WERI-Rb-1 (cell line): ENCODE measurements around the gene SMIM14.
"Not testable (repeated sequence)": the region's sequence is repeated elsewhere in the genome, so short reads cannot be mapped to it uniquely, and the experiment has no call there.

Experiments used
- DNase-seq: peaks from one replicate; pipeline ENCODE4 v3.0.0-alpha.2; 2020
- H3K27ac ChIP-seq: fragments of 250-450 bp; sonication (Bioruptor Pico); 2 replicates; pipeline ENCODE4 v1.5.1; 2020; ENCODE audit warnings: mild to moderate bottlenecking, moderate library complexity
- H3K27me3 ChIP-seq: fragments of 250-450 bp; sonication (Bioruptor Pico); 2 replicates; pipeline ENCODE4 v1.5.1; 2021; ENCODE audit warnings: mild to moderate bottlenecking, low read depth, moderate library complexity; ENCODE audit not compliant: insufficient read depth, severe bottlenecking
- H3K36me3 ChIP-seq: fragments of 250-450 bp; sonication (Bioruptor Pico); 2 replicates; pipeline ENCODE4 v1.5.1; 2020; ENCODE audit warnings: mild to moderate bottlenecking, moderate library complexity
- H3K4me3 ChIP-seq: 2 replicates; pipeline ENCODE4 v1.5.1; 2011; ENCODE audit warnings: low read depth, mild to moderate bottlenecking, control low read depth, low read length
- H3K9me3 ChIP-seq: fragments of 250-450 bp; sonication (Bioruptor Pico); 2 replicates; pipeline ENCODE4 v1.5.1; 2021; ENCODE audit warnings: mild to moderate bottlenecking, moderate library complexity; ENCODE audit not compliant: severe bottlenecking
- CTCF ChIP-seq: IDR thresholded peaks from 2 replicates; pipeline ENCODE4 v1.5.1; 2011; ENCODE audit warnings: low read depth, mild to moderate bottlenecking, control low read depth, inconsistent platforms, low read length

SMIM14 gene

GRCh38 chr4:39505581-39505980 lies 133.1 kb downstream of the SMIM14 start:
- no peak overlapping the region for H3K27ac ChIP-seq
- no peak for DNase-seq
- no peaks in the 10 kb centered on the region for H3K27me3 ChIP-seq
- H3K4me3 ChIP-seq: no peak overlapping the region
- TF ChIP-seq CTCF: no peak
- no peaks in the 10 kb centered on the region for H3K9me3 ChIP-seq
- peaks cover 96% of the 10 kb centered on the region for H3K36me3 ChIP-seq

- Histone ChIP-seq H3K4me3 (no peak overlapping the region), H3K27me3 (no peaks in the 10 kb centered on the region), H3K27ac (no peak overlapping the region), H3K36me3 (peaks cover 94% of the 10 kb centered on the region), H3K9me3 (no peaks in the 10 kb centered on the region)
- no peak for TF ChIP-seq CTCF
- no peak for DNase-seq
These were observed 134.1 kb downstream of the SMIM14 start for GRCh38 chr4:39504538-39504937.

- not testable (repeated sequence) for H3K27me3 ChIP-seq, H3K27ac ChIP-seq, H3K9me3 ChIP-seq, H3K4me3 ChIP-seq, DNase-seq
- H3K36me3 ChIP-seq: peaks cover 87% of the 10 kb centered on the region
These were observed 136.0 kb downstream of the SMIM14 start for GRCh38 chr4:39502664-39503035.

GRCh38 chr4:39502019-39502663 lies 136.5 kb downstream of the SMIM14 start:
- no peak overlapping the region for H3K27ac ChIP-seq
- H3K4me3 ChIP-seq: no peak overlapping the region
- H3K36me3 ChIP-seq: peaks cover 82% of the 10 kb centered on the region
- no peaks in the 10 kb centered on the region for H3K9me3 ChIP-seq
- no peak for TF ChIP-seq CTCF
- no peak for DNase-seq
- no peaks in the 10 kb centered on the region for H3K27me3 ChIP-seq

GRCh38 chr4:39498727-39499020 lies 140.0 kb downstream of the SMIM14 start:
- H3K27ac ChIP-seq: no peak overlapping the region
- no peak overlapping the region for H3K4me3 ChIP-seq
- TF ChIP-seq CTCF: no peak
- peaks cover 49% of the 10 kb centered on the region for H3K36me3 ChIP-seq
- H3K9me3 ChIP-seq: no peaks in the 10 kb centered on the region
- no peaks in the 10 kb centered on the region for H3K27me3 ChIP-seq
- DNase-seq: no peak

- TF ChIP-seq CTCF: no peak
- no peaks in the 10 kb centered on the region for H3K9me3 ChIP-seq
- H3K27me3 ChIP-seq: no peaks in the 10 kb centered on the region
- no peak overlapping the region for H3K4me3 ChIP-seq
- H3K36me3 ChIP-seq: peaks cover 44% of the 10 kb centered on the region
- H3K27ac ChIP-seq: no peak overlapping the region
- DNase-seq: no peak
These were observed 140.5 kb downstream of the SMIM14 start for GRCh38 chr4:39497909-39498726.
